Measurements from ENCODE around the gene PMFBP1. TPM values are rescaled to one million over a fixed set of nuclear protein-coding genes. Genes with fewer than 3 reads are reported as not detected.

The PMFBP1 gene
- total RNA-seq, 4 donors from 2014 or later: 1.8 to 108 (median 11.4) TPM

- H3K9me3 ChIP-seq: no peaks in the 10 kb centered on the region
- TF ChIP-seq POLR2A (IDR thresholded peaks at IDR 0.05): no peak
- no peak for TF ChIP-seq CTCF (IDR thresholded peaks at IDR 0.05)
- no peaks in the 10 kb centered on the region for H3K27me3 ChIP-seq
- no peak overlapping the region for H3K4me3 ChIP-seq
- no peak for DNase-seq
- no peaks in the 10 kb centered on the region for H3K36me3 ChIP-seq
- H3K27ac ChIP-seq: no peak overlapping the region
- no peaks in the 10 kb centered on the region for H3K4me1 ChIP-seq
Measured at GRCh38 chr16:72171236-72171635, 719 bp downstream of the PMFBP1 start.

- Histone ChIP-seq H3K4me3 (no peak overlapping the region), H3K27ac (no peak overlapping the region), H3K4me1 (no peaks in the 10 kb centered on the region), H3K9me3 (no peaks in the 10 kb centered on the region), H3K27me3 (no peaks in the 10 kb centered on the region), H3K36me3 (no peaks in the 10 kb centered on the region)
- no peak for DNase-seq
- no peak for TF ChIP-seq CTCF (IDR thresholded peaks at IDR 0.05)
- no peak for TF ChIP-seq POLR2A (IDR thresholded peaks at IDR 0.05)
Measured at GRCh38 chr16:72169708-72170107, 2.2 kb downstream of the PMFBP1 start.

GRCh38 chr16:72168365-72168764 lies 3.6 kb downstream of the PMFBP1 start:
- DNase-seq: no peak
- H3K4me1 ChIP-seq: no peaks in the 10 kb centered on the region
- H3K4me3 ChIP-seq: no peak overlapping the region
- H3K36me3 ChIP-seq: no peaks in the 10 kb centered on the region
- no peak overlapping the region for H3K27ac ChIP-seq
- no peaks in the 10 kb centered on the region for H3K27me3 ChIP-seq
- TF ChIP-seq CTCF (IDR thresholded peaks at IDR 0.05) (no peak), POLR2A (IDR thresholded peaks at IDR 0.05) (no peak)
- H3K9me3 ChIP-seq: no peaks in the 10 kb centered on the region

GRCh38 chr16:72166954-72167561 lies 4.9 kb downstream of the PMFBP1 start:
- no peak for DNase-seq
- TF ChIP-seq POLR2A (IDR thresholded peaks at IDR 0.05) (no peak), CTCF (IDR thresholded peaks at IDR 0.05) (no peak)

GRCh38 chr16:72166151-72166550 lies 5.8 kb downstream of the PMFBP1 start:
- Histone ChIP-seq H3K36me3 (no peaks in the 10 kb centered on the region), H3K27ac (no peak overlapping the region), H3K27me3 (no peaks in the 10 kb centered on the region), H3K4me1 (no peaks in the 10 kb centered on the region), H3K4me3 (no peak overlapping the region), H3K9me3 (no peaks in the 10 kb centered on the region)
- TF ChIP-seq POLR2A (IDR thresholded peaks at IDR 0.05) (no peak), CTCF (IDR thresholded peaks at IDR 0.05) (no peak)
- no peak for DNase-seq

More at GRCh38 chr16:72166954-72167561, 4.9 kb downstream of the PMFBP1 start:
- no peak overlapping the region for H3K4me3 ChIP-seq
- no peaks in the 10 kb centered on the region for H3K4me1 ChIP-seq
- no peak overlapping the region for H3K27ac ChIP-seq
- H3K9me3 ChIP-seq: no peaks in the 10 kb centered on the region
- no peaks in the 10 kb centered on the region for H3K27me3 ChIP-seq
- no peaks in the 10 kb centered on the region for H3K36me3 ChIP-seq

- Histone ChIP-seq H3K27me3 (no peaks in the 10 kb centered on the region), H3K36me3 (no peaks in the 10 kb centered on the region), H3K27ac (no peak overlapping the region), H3K4me3 (no peak overlapping the region), H3K4me1 (no peaks in the 10 kb centered on the region), H3K9me3 (no peaks in the 10 kb centered on the region)
- TF ChIP-seq CTCF (IDR thresholded peaks at IDR 0.05) (no peak), POLR2A (IDR thresholded peaks at IDR 0.05) (no peak)
- DNase-seq: no peak
Measured at GRCh38 chr16:72164691-72165090, 7.3 kb downstream of the PMFBP1 start.

All from Peyer's patch (tissue), 4 donors.